ENCODE measurements around the gene ACER1.

DNA sequence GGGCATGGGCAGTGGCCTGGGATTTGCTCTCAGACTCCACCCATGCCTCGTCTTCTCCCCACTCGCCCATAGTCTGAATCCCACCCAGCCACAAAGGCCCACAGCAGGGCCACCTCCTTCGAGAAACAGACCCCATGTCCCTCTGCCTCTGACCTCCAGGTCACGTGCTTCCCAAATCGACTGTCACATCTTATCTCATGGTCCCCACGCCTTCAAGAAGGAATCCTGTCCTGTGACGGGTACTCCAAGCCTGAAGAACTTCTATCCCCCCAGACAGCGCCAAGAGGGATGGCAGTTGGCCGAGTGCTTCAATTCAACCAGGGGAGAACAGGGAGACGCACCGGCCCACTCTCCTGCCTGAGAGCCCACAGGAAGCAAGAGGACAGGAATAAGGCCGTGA, 70.1 kb downstream of the ACER1 start:
- TF ChIP-seq JUNB (IDR thresholded peaks at IDR 0.05) = no peak
- no peak for TF ChIP-seq HCFC1 (IDR thresholded peaks at IDR 0.05; ENCODE audit: low read length)
- TF ChIP-seq FOXM1 (IDR thresholded peaks at IDR 0.05; ENCODE audit: low read depth, low read length) = no peak
- TF ChIP-seq POLR2AphosphoS5 (IDR thresholded peaks at IDR 0.05; ENCODE audit: low read length) = no peak
- no peak for TF ChIP-seq CTCF (IDR thresholded peaks at IDR 0.05 in 2 of 3, conservative IDR thresholded peaks at IDR 0.05 in 1 of 3; ENCODE audit: control insufficient read depth in 2 of 3, extremely low read depth in 1 of 3, insufficient read depth in 1 of 3, low read depth in 3 of 3, low read length in 3 of 3)
- no peak for TF ChIP-seq EGR1 (IDR thresholded peaks at IDR 0.05; ENCODE audit: borderline replicate concordance in 1 of 2, low read depth in 2 of 2, low read length in 2 of 2)
- TF ChIP-seq KDM1A (IDR thresholded peaks at IDR 0.05; ENCODE audit: borderline replicate concordance) = no peak
